HT-29 (cell line): ENCODE results near the gene TRIM8. TPM values are rescaled to one million over a fixed set of nuclear protein-coding genes. Genes with fewer than 3 reads are reported as not detected.
"Not testable (repeated sequence)": the region's sequence is repeated elsewhere in the genome, so short reads cannot be mapped to it uniquely, and the experiment has no call there.

Experiments used
- DNase-seq: peaks from one replicate; pipeline ENCODE4 v3.0.0-alpha.2; 2015; ENCODE audit warnings: low spot score
- total RNA-seq: library from RNA; depleted of rRNA; stranded (reverse); fragments of >200 nt; shearing (Covaris generic); gene quantifications from 2 replicates; pipeline ENCODE4 v1.2.3, GENCODE V29; 2014; rRNA removed

The TRIM8 gene
- total RNA-seq, 1 experiment from 2014 or later = 82.3 TPM

GRCh38 chr10:102695401-102695800 is 51.1 kb downstream of the TRIM8 start:
- DNase-seq = not testable (repeated sequence)

GRCh38 chr10:102696736-102697135 is 52.5 kb downstream of the TRIM8 start:
- DNase-seq = no peak

- DNase-seq = no peak
Measured at GRCh38 chr10:102698894-102699293, 54.6 kb downstream of the TRIM8 start.

GRCh38 chr10:102701272-102701671 is 57.0 kb downstream of the TRIM8 start:
- DNase-seq = no peak

GRCh38 chr10:102701796-102702195 is 57.5 kb downstream of the TRIM8 start:
- DNase-seq = no peak

GRCh38 chr10:102702742-102703141 is 58.5 kb downstream of the TRIM8 start:
- DNase-seq = no peak

- no peak for DNase-seq
Measured at GRCh38 chr10:102704915-102705314, 60.6 kb downstream of the TRIM8 start.

GRCh38 chr10:102705531-102705930 is 61.3 kb downstream of the TRIM8 start:
- DNase-seq = no peak

Other genes with a start within 250 kb of the TRIM8 start
- 27.5 and 38.4 TPM in 2 replicates for gene NFKB2, start 248.8 kb upstream of the TRIM8 start, total RNA-seq
- gene PSD, start 225.7 kb upstream of the TRIM8 start, total RNA-seq = 0.18 and 0.47 TPM in 2 replicates
- gene FBXL15, start 223.6 kb upstream of the TRIM8 start, total RNA-seq = 25.5 and 49.5 TPM in 2 replicates
- 37.0 and 38.6 TPM in 2 replicates for gene CUEDC2, start 211.9 kb upstream of the TRIM8 start, total RNA-seq
- 4.5 and 11.7 TPM in 2 replicates for gene C10orf95, start 192.9 kb upstream of the TRIM8 start, total RNA-seq
- 65.8 and 66.2 TPM in 2 replicates for gene ACTR1A, start 141.8 kb upstream of the TRIM8 start, total RNA-seq
- 1.8 and 2.0 TPM in 2 replicates for gene SUFU, start 140.5 kb upstream of the TRIM8 start, total RNA-seq
- gene ARL3, start 69.9 kb downstream of the TRIM8 start, total RNA-seq = 4.5 and 6.0 TPM in 2 replicates
- 20.8 and 33.4 TPM in 2 replicates for gene SFXN2, start 70.2 kb downstream of the TRIM8 start, total RNA-seq
- gene WBP1L, start 99.5 kb downstream of the TRIM8 start, total RNA-seq = 27.5 and 27.6 TPM in 2 replicates
- not detected in 2 replicates for gene CYP17A1, start 192.9 kb downstream of the TRIM8 start, total RNA-seq
- 9.4 and 10.8 TPM in 2 replicates for gene BORCS7, start 209.8 kb downstream of the TRIM8 start, total RNA-seq
- not detected in 2 replicates for gene AS3MT, start 225.0 kb downstream of the TRIM8 start, total RNA-seq